Activated CD4-positive, alpha-beta memory T cell treated with anti-CD3 and anti-CD28 coated beads for 36 hours (primary cell): ENCODE measurements around the gene COL4A2. TPM values are rescaled to one million over a fixed set of nuclear protein-coding genes. Genes with fewer than 3 reads are reported as not detected.

Experiments
- CTCF ChIA-PET: fragments of 350-600 bp; sonication (Branson Sonifier 250); formaldehyde crosslinking; loops from one replicate; lab custom pipeline; 2021; ENCODE audit warnings: antibody characterized with exemption, inconsistent platforms; lab: Charles Lee
- POLR2A ChIA-PET: fragments of 350-600 bp; sonication (Branson Sonifier 250); formaldehyde crosslinking; loops from one replicate; lab custom pipeline; 2021; ENCODE audit warnings: antibody characterized with exemption; lab: Charles Lee
- DNase-seq: peaks from one replicate; pipeline ENCODE4 v3.0.0-alpha.2; 2020
- H3K27ac Mint-ChIP-seq: one replicate; pipeline ENCODE4 v1.8.0; 2021; ENCODE audit warnings: mixed read lengths
- H3K27me3 Mint-ChIP-seq: one replicate; pipeline ENCODE4 v1.8.0; 2021; ENCODE audit warnings: mixed read lengths
- H3K36me3 Mint-ChIP-seq: one replicate; pipeline ENCODE4 v1.8.0; 2021; ENCODE audit warnings: mixed read lengths
- H3K4me1 Mint-ChIP-seq: one replicate; pipeline ENCODE4 v1.8.0; 2021; ENCODE audit warnings: low read depth, mixed read lengths
- H3K4me3 Mint-ChIP-seq: one replicate; pipeline ENCODE4 v1.8.0; 2021; ENCODE audit warnings: mild to moderate bottlenecking, mixed read lengths
- H3K9me3 Mint-ChIP-seq: one replicate; pipeline ENCODE4 v1.8.0; 2021; ENCODE audit warnings: mixed read lengths
- intact Hi-C: fragments of 100-400 bp; cut with micrococcal nuclease; formaldehyde crosslinking; loops from one replicate; pipeline ENCODE4 v1.15.1; 2023
- total RNA-seq, 2 experiments: library from RNA; stranded (reverse); gene quantifications; one replicate each; pipeline ENCODE4 v1.2.3, GENCODE V29; 2021

Gene COL4A2
- total RNA-seq, 2 experiments from 2014 or later = not detected

- Mint-ChIP-seq H3K4me3 (no peak overlapping the region), H3K4me1 (peaks cover 4% of the 10 kb centered on the region), H3K9me3 (no peaks in the 10 kb centered on the region), H3K36me3 (no peaks in the 10 kb centered on the region), H3K27ac (no peak overlapping the region), H3K27me3 (peaks cover 20% of the 10 kb centered on the region)
- CTCF ChIA-PET = interaction anchor here (0.8 to 2.2 kb wide), 26 partner anchors 9 to 459 kb away, joined by 3 to 19 read pairs (median 4); partner anchors contain the start of genes NAXD and RAB20
- intact Hi-C loops = loop anchor here (5.0 kb wide), 2 partner anchors 62 to 107 kb away; partner anchors contain the start of gene RAB20
- POLR2A ChIA-PET = no interaction called here
- DNase-seq = no peak
Observed at GRCh38 chr13:110454956-110455355, 147.9 kb downstream of the COL4A2 start.

- POLR2A ChIA-PET = no interaction called here
- H3K36me3 Mint-ChIP-seq = no peaks in the 10 kb centered on the region
- H3K27ac Mint-ChIP-seq = no peak overlapping the region
- no peak for DNase-seq
- no peaks in the 10 kb centered on the region for H3K9me3 Mint-ChIP-seq
- intact Hi-C loops = loop anchor here (5.0 kb wide), 2 partner anchors 62 to 107 kb away; partner anchors contain the start of gene RAB20
- CTCF ChIA-PET = interaction anchor here (0.6 to 2.2 kb wide), 38 partner anchors 9 to 458 kb away, joined by 3 to 19 read pairs (median 4); partner anchors contain the start of genes NAXD and RAB20
- peaks cover 20% of the 10 kb centered on the region for H3K27me3 Mint-ChIP-seq
- H3K4me3 Mint-ChIP-seq = no peak overlapping the region
- peaks cover 4% of the 10 kb centered on the region for H3K4me1 Mint-ChIP-seq
Observed at GRCh38 chr13:110455444-110455843, 148.4 kb downstream of the COL4A2 start.

- Mint-ChIP-seq H3K4me1 (peaks cover 4% of the 10 kb centered on the region), H3K36me3 (no peaks in the 10 kb centered on the region), H3K27ac (no peak overlapping the region), H3K27me3 (peaks cover 20% of the 10 kb centered on the region), H3K9me3 (no peaks in the 10 kb centered on the region), H3K4me3 (no peak overlapping the region)
- ChIA-PET POLR2A (interaction anchor here (0.8 kb wide), 1 partner anchor 160 kb away, joined by 3 read pairs; no protein-coding TSS in a partner anchor), CTCF (interaction anchor here (0.6 to 2.2 kb wide), 38 partner anchors 8 to 458 kb away, joined by 3 to 19 read pairs (median 4); partner anchors contain the start of genes NAXD and RAB20)
- intact Hi-C loops = loop anchor here (2.0 to 5.0 kb wide), 3 partner anchors 61 to 363 kb away; partner anchors contain the start of gene RAB20
- peak; percentile 78 for DNase-seq
Observed at GRCh38 chr13:110455941-110456340, 148.9 kb downstream of the COL4A2 start.

GRCh38 chr13:110456550-110456949, 149.5 kb downstream of the COL4A2 start:
- no peak for DNase-seq
- H3K4me1 Mint-ChIP-seq = peaks cover 4% of the 10 kb centered on the region
- H3K4me3 Mint-ChIP-seq = no peak overlapping the region
- peaks cover 20% of the 10 kb centered on the region for H3K27me3 Mint-ChIP-seq
- no peaks in the 10 kb centered on the region for H3K9me3 Mint-ChIP-seq
- no peak overlapping the region for H3K27ac Mint-ChIP-seq
- CTCF ChIA-PET = interaction anchor here (1.0 to 2.2 kb wide), 17 partner anchors 8 to 362 kb away, joined by 3 to 19 read pairs (median 5); partner anchors contain the start of gene NAXD
- H3K36me3 Mint-ChIP-seq = no peaks in the 10 kb centered on the region
- POLR2A ChIA-PET = interaction anchor here (0.8 kb wide), 1 partner anchor 160 kb away, joined by 3 read pairs; no protein-coding TSS in a partner anchor
- intact Hi-C loops = loop anchor here (2.0 to 5.0 kb wide), 3 partner anchors 61 to 362 kb away; partner anchors contain the start of gene RAB20

- intact Hi-C loops = loop anchor here (2.0 to 5.0 kb wide), 3 partner anchors 60 to 361 kb away; partner anchors contain the start of gene RAB20
- peaks cover 20% of the 10 kb centered on the region for H3K27me3 Mint-ChIP-seq
- CTCF ChIA-PET = no interaction called here
- H3K27ac Mint-ChIP-seq = no peak overlapping the region
- no peak for DNase-seq
- no peak overlapping the region for H3K4me3 Mint-ChIP-seq
- H3K36me3 Mint-ChIP-seq = no peaks in the 10 kb centered on the region
- POLR2A ChIA-PET = no interaction called here
- peaks cover 4% of the 10 kb centered on the region for H3K4me1 Mint-ChIP-seq
- H3K9me3 Mint-ChIP-seq = no peaks in the 10 kb centered on the region
Observed at GRCh38 chr13:110457361-110457760, 150.3 kb downstream of the COL4A2 start.

GRCh38 chr13:110458017-110458416, 150.9 kb downstream of the COL4A2 start:
- POLR2A ChIA-PET = no interaction called here
- H3K9me3 Mint-ChIP-seq = no peaks in the 10 kb centered on the region
- H3K4me3 Mint-ChIP-seq = no peak overlapping the region
- H3K36me3 Mint-ChIP-seq = no peaks in the 10 kb centered on the region
- peaks cover 4% of the 10 kb centered on the region for H3K4me1 Mint-ChIP-seq
- no peak for DNase-seq
- intact Hi-C loops = loop anchor here (5.0 kb wide), 2 partner anchors 59 to 104 kb away; partner anchors contain the start of gene RAB20
- no peak overlapping the region for H3K27ac Mint-ChIP-seq
- CTCF ChIA-PET = interaction anchor here (0.8 to 0.9 kb wide), 2 partner anchors 32 to 247 kb away, joined by 3 read pairs; no protein-coding TSS in a partner anchor
- H3K27me3 Mint-ChIP-seq = peaks cover 20% of the 10 kb centered on the region

GRCh38 chr13:110458594-110459365, 151.7 kb downstream of the COL4A2 start:
- H3K4me1 Mint-ChIP-seq = peaks cover 4% of the 10 kb centered on the region
- H3K36me3 Mint-ChIP-seq = no peaks in the 10 kb centered on the region
- ChIA-PET CTCF (interaction anchor here (0.8 to 0.9 kb wide), 2 partner anchors 32 to 247 kb away, joined by 3 read pairs; no protein-coding TSS in a partner anchor), POLR2A (interaction anchor here (0.5 kb wide), 1 partner anchor 371 kb away, joined by 6 read pairs; no protein-coding TSS in a partner anchor)
- peaks cover 18% of the 10 kb centered on the region for H3K27me3 Mint-ChIP-seq
- no peak for DNase-seq
- H3K27ac Mint-ChIP-seq = no peak overlapping the region
- H3K9me3 Mint-ChIP-seq = no peaks in the 10 kb centered on the region
- intact Hi-C loops = loop anchor here (5.0 kb wide), 2 partner anchors 59 to 104 kb away; partner anchors contain the start of gene RAB20
- H3K4me3 Mint-ChIP-seq = no peak overlapping the region

- H3K4me3 Mint-ChIP-seq = no peak overlapping the region
- H3K36me3 Mint-ChIP-seq = no peaks in the 10 kb centered on the region
- no peak overlapping the region for H3K27ac Mint-ChIP-seq
- CTCF ChIA-PET = no interaction called here
- peaks cover 2% of the 10 kb centered on the region for H3K4me1 Mint-ChIP-seq
- no peak for DNase-seq
- POLR2A ChIA-PET = interaction anchor here (0.6 kb wide), 1 partner anchor 264 kb away, joined by 3 read pairs; no protein-coding TSS in a partner anchor
- peaks cover 3% of the 10 kb centered on the region for H3K27me3 Mint-ChIP-seq
- no peaks in the 10 kb centered on the region for H3K9me3 Mint-ChIP-seq
- intact Hi-C loops = no loop called here
Observed at GRCh38 chr13:110462091-110462490, 155.0 kb downstream of the COL4A2 start.

GRCh38 chr13:110463156-110463555, 156.1 kb downstream of the COL4A2 start:
- no peaks in the 10 kb centered on the region for H3K27me3 Mint-ChIP-seq
- CTCF ChIA-PET = no interaction called here
- POLR2A ChIA-PET = no interaction called here
- DNase-seq = no peak
- H3K27ac Mint-ChIP-seq = no peak overlapping the region
- peaks cover 2% of the 10 kb centered on the region for H3K4me1 Mint-ChIP-seq
- no peak overlapping the region for H3K4me3 Mint-ChIP-seq
- intact Hi-C loops = no loop called here
- no peaks in the 10 kb centered on the region for H3K36me3 Mint-ChIP-seq
- H3K9me3 Mint-ChIP-seq = no peaks in the 10 kb centered on the region

- no peak for DNase-seq
- H3K4me1 Mint-ChIP-seq = peaks cover 2% of the 10 kb centered on the region
- intact Hi-C loops = no loop called here
- CTCF ChIA-PET = interaction anchor here (1.7 kb wide), 1 partner anchor 9 kb away, joined by 10 read pairs; no protein-coding TSS in a partner anchor
- no peaks in the 10 kb centered on the region for H3K36me3 Mint-ChIP-seq
- POLR2A ChIA-PET = no interaction called here
- no peak overlapping the region for H3K4me3 Mint-ChIP-seq
- H3K9me3 Mint-ChIP-seq = no peaks in the 10 kb centered on the region
- no peaks in the 10 kb centered on the region for H3K27me3 Mint-ChIP-seq
- no peak overlapping the region for H3K27ac Mint-ChIP-seq
Observed at GRCh38 chr13:110463871-110464510, 156.9 kb downstream of the COL4A2 start.

- H3K4me1 Mint-ChIP-seq = peaks cover 2% of the 10 kb centered on the region
- CTCF ChIA-PET = interaction anchor here (1.7 kb wide), 1 partner anchor 9 kb away, joined by 10 read pairs; no protein-coding TSS in a partner anchor
Observed at GRCh38 chr13:110464556-110465333, 157.7 kb downstream of the COL4A2 start.

More at GRCh38 chr13:110464556-110465333, 157.7 kb downstream of the COL4A2 start:
- POLR2A ChIA-PET = no interaction called here
- Mint-ChIP-seq H3K36me3 (no peaks in the 10 kb centered on the region), H3K4me3 (no peak overlapping the region), H3K27me3 (no peaks in the 10 kb centered on the region), H3K9me3 (no peaks in the 10 kb centered on the region), H3K27ac (no peak overlapping the region)
- DNase-seq = no peak
- intact Hi-C loops = no loop called here
